HCT116 (cell line): ENCODE data around the gene PIEZO2. TPM values are rescaled to one million over a fixed set of nuclear protein-coding genes. Genes with fewer than 3 reads are reported as not detected.

Experiments
- ATAC-seq: fragments of 200-7000 bp; cut with Tn5 transposase; 2 replicates; pipeline ENCODE4 v1.9.1; 2020; ENCODE audit warnings: mild to moderate bottlenecking, moderate library complexity
- BruUV-seq: library from RNA; stranded (reverse); fragments of 400-500 nt; replicated peaks from 2 replicates; lab custom pipeline; 2021; lab: Mats Ljungman, UMichigan
- CTCF ChIA-PET: fragments of 300-600 bp; sonication (Branson Sonifier 250); formaldehyde crosslinking; loops from one replicate; lab custom pipeline; 2021; ENCODE audit warnings: antibody characterized with exemption; lab: Charles Lee
- POLR2A ChIA-PET: fragments of 300-600, 350-600 bp; sonication (Branson Sonifier 250); formaldehyde crosslinking; loops from one replicate; lab custom pipeline; 2021; ENCODE audit warnings: antibody characterized with exemption; lab: Charles Lee
- RAD21 ChIA-PET, 2 experiments: fragments of 300-600 bp; sonication (Branson Sonifier 250); formaldehyde crosslinking; loops; one replicate each; lab custom pipeline; 2023; ENCODE audit warnings: low total read pairs in 2 of 2; ENCODE audit not compliant: uncharacterized antibody in 2 of 2, unreplicated experiment in 2 of 2, low non-redundant PET in 1 of 2; lab: Charles Lee
- DNase-seq: peaks from one replicate; pipeline ENCODE4 v3.0.0-alpha.2; 2010; ENCODE audit warnings: low read depth, low spot score
- H2AFZ ChIP-seq: fragments of 200-600 bp; shearing (Covaris generic), sonication (generic); 2 replicates; pipeline ENCODE4 v1.6.1; 2017; ENCODE audit warnings: low read depth, mixed run types, mixed read lengths, antibody characterized with exemption, low read length; ENCODE audit not compliant: poor library complexity, severe bottlenecking
- H3K27ac ChIP-seq: 2 replicates; pipeline ENCODE4 v1.5.1; 2012; ENCODE audit warnings: low read depth, low read length
- H3K27me3 ChIP-seq: fragments of 200-600 bp; sonication (generic); 2 replicates; pipeline ENCODE4 v1.6.1; 2016; ENCODE audit warnings: mixed run types, low read length, mixed read lengths; ENCODE audit not compliant: insufficient read depth
- H3K36me3 ChIP-seq, 2 experiments: fragments of 200-500 bp in 1 of 2; fragments of 200-600 bp in 1 of 2; sonication (Bioruptor generic) in 1 of 2; sonication (generic) in 1 of 2; 2 replicates each; pipeline versions ENCODE4 v1.5.1 to v1.6.1; 2014 to 2016; ENCODE audit warnings: low read length in 2 of 2, inconsistent platforms in 1 of 2, mixed read lengths in 1 of 2, mixed run types in 1 of 2; ENCODE audit not compliant: insufficient read depth in 2 of 2, control insufficient read depth in 1 of 2
- H3K4me1 ChIP-seq, 2 experiments: fragments of 200-600 bp in 1 of 2; sonication (generic) in 1 of 2; 2 replicates each; pipeline versions ENCODE4 v1.5.1 to v1.6.1; 2012 to 2017; ENCODE audit warnings: low read length in 2 of 2, inconsistent platforms in 1 of 2, mild to moderate bottlenecking in 1 of 2, mixed read lengths in 1 of 2, mixed run types in 1 of 2, moderate library complexity in 1 of 2; ENCODE audit not compliant: insufficient read depth in 2 of 2, control insufficient read depth in 1 of 2
- H3K4me2 ChIP-seq: fragments of 200-600 bp; sonication (generic); 2 replicates; pipeline ENCODE4 v1.6.1; 2017; ENCODE audit warnings: mixed run types, low read length, mixed read lengths
- H3K4me3 ChIP-seq, 2 experiments: fragments of 200-600 bp in 1 of 2; sonication (generic) in 1 of 2; replicated peaks in 1 of 2; 2 replicates each; pipeline ENCODE4 v1.5.1; 2011 to 2016; ENCODE audit warnings: low read length in 2 of 2, control low read depth in 1 of 2, low read depth in 1 of 2, mild to moderate bottlenecking in 1 of 2, mixed read lengths in 1 of 2, mixed run types in 1 of 2
- H3K79me2 ChIP-seq: fragments of 200-600 bp; sonication (generic); 2 replicates; pipeline ENCODE4 v1.6.1; 2017; ENCODE audit warnings: mild to moderate bottlenecking, mixed run types, low read length, moderate library complexity, mixed read lengths; ENCODE audit not compliant: insufficient read depth
- H3K9ac ChIP-seq: fragments of 200-600 bp; sonication (generic); 2 replicates; pipeline ENCODE4 v1.6.1; 2016; ENCODE audit warnings: low read length, mixed read lengths
- H3K9me2 ChIP-seq: fragments of 200-600 bp; sonication (generic), shearing (Covaris generic); 2 replicates; pipeline ENCODE4 v1.6.1; 2017; ENCODE audit warnings: mixed run types, mild to moderate bottlenecking, moderate library complexity; ENCODE audit not compliant: insufficient read depth
- H3K9me3 ChIP-seq, 2 experiments: fragments of 200-500 bp in 1 of 2; fragments of 200-600 bp in 1 of 2; sonication (Bioruptor generic) in 1 of 2; sonication (generic) in 1 of 2; 2 replicates each; pipeline ENCODE4 v1.6.1; 2014 to 2017; ENCODE audit warnings: low read length in 2 of 2, mixed read lengths in 2 of 2, inconsistent platforms in 1 of 2, low read depth in 1 of 2, mild to moderate bottlenecking in 1 of 2, mixed run types in 1 of 2, moderate library complexity in 1 of 2; ENCODE audit not compliant: control insufficient read depth in 1 of 2, insufficient read depth in 1 of 2
- H4K20me1 ChIP-seq: fragments of 200-600 bp; sonication (generic), shearing (Covaris generic); 2 replicates; pipeline ENCODE4 v1.6.1; 2017; ENCODE audit warnings: mixed run types, mild to moderate bottlenecking, moderate library complexity; ENCODE audit not compliant: insufficient read depth
- EGR1 ChIP-seq: IDR thresholded peaks from 2 replicates; pipeline ENCODE4 v1.6.1; 2012; ENCODE audit warnings: low read depth
- EZH2 ChIP-seq: fragments of 200-600 bp; sonication (generic); IDR thresholded peaks from 2 replicates; pipeline ENCODE4 v1.6.1; 2017; ENCODE audit warnings: antibody characterized with exemption, mixed run types
- EZH2phosphoT487 ChIP-seq: fragments of 200-600 bp; IDR thresholded peaks from 2 replicates; pipeline ENCODE4 v1.6.1; 2018; ENCODE audit warnings: antibody characterized with exemption, borderline replicate concordance
- POLR2A ChIP-seq: IDR thresholded peaks from 2 replicates; pipeline ENCODE4 v1.7.0; 2011; ENCODE audit warnings: borderline replicate concordance; ENCODE audit not compliant: insufficient read depth, insufficient read length; ENCODE audit errors: extremely low read depth
- POLR2AphosphoS5 ChIP-seq: IDR thresholded peaks from 2 replicates; pipeline ENCODE4 v1.6.1; 2011; ENCODE audit warnings: mild to moderate bottlenecking, low read depth, low read length, moderate library complexity
- RAD21 ChIP-seq: IDR thresholded peaks from 2 replicates; pipeline ENCODE4 v1.6.1; 2012; ENCODE audit warnings: low read depth, mild to moderate bottlenecking
- SIN3A ChIP-seq: IDR thresholded peaks from 2 replicates; pipeline ENCODE4 v1.6.1; 2012; ENCODE audit warnings: low read depth
- SRF ChIP-seq: IDR thresholded peaks from 2 replicates; pipeline ENCODE4 v1.6.1; 2012; ENCODE audit warnings: low read depth
- YY1 ChIP-seq: IDR thresholded peaks from 2 replicates; pipeline ENCODE4 v1.6.1; 2011; ENCODE audit warnings: low read length, low read depth, moderate library complexity, mild to moderate bottlenecking; ENCODE audit not compliant: insufficient replicate concordance; ENCODE audit errors: extremely low read depth
- ZFX ChIP-seq: fragments of 450-650 bp; IDR thresholded peaks from 2 replicates; pipeline ENCODE4 v1.6.1; 2017
- ZNF274 ChIP-seq: fragments of 200-500 bp; sonication (Bioruptor generic); IDR thresholded peaks from 2 replicates; pipeline ENCODE4 v1.6.1; 2014; ENCODE audit warnings: mild to moderate bottlenecking, low read depth, low read length, inconsistent platforms
- intact Hi-C: fragments of 100-400 bp; cut with micrococcal nuclease; formaldehyde crosslinking; loops from 2 replicates; pipeline ENCODE4 v1.10.0; 2022
- total RNA-seq: library from RNA; stranded (reverse); gene quantifications from one replicate; pipeline ENCODE4 v1.2.1, GENCODE V29; 2021; ENCODE audit not compliant: unreplicated experiment
- TF ChIP-seq, protein P1 (sequence below): IDR thresholded peaks from 2 replicates; pipeline ENCODE4 v1.6.1; 2011; ENCODE audit warnings: mild to moderate bottlenecking, low read length, moderate library complexity; ENCODE audit not compliant: insufficient replicate concordance; ENCODE audit errors: extremely low read depth
- TF ChIP-seq, protein P2 (sequence below), 3 experiments: fragments of 200-600 bp in 1 of 3; sonication (generic) in 1 of 3; IDR thresholded peaks in 2 of 3; conservative IDR thresholded peaks in 1 of 3; 2 replicates each; pipeline ENCODE4 v1.5.1; 2012 to 2017; ENCODE audit warnings: low read depth in 2 of 3, low read length in 2 of 3, antibody characterized with exemption in 1 of 3, borderline replicate concordance in 1 of 3, control low read depth in 1 of 3, mild to moderate bottlenecking in 1 of 3, mixed read lengths in 1 of 3, mixed run types in 1 of 3, moderate library complexity in 1 of 3; ENCODE audit not compliant: insufficient read depth in 1 of 3

Gene PIEZO2
- total RNA-seq, 1 experiment from 2014 or later: 0.34 TPM

DNA sequence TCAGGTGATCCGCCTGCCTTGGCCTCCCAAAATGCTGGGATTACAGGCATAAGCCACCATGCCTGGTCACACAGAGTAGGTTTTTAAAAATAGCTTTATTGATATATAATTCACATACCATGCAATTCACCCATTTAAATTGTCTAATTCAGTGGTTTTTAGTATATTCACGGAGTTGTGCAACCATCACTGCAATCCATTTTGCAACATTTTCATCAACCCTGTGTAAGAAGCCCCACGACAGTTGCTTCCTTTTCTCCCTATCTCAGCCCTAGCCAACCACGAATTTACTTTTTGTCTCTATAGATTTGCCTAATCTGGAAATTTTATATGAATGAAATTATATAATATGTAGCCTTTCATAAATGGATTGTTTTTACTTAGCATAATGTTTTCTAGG lies 357.2 kb downstream of the PIEZO2 start:
- TF ChIP-seq EZH2phosphoT487: no peak
- TF ChIP-seq RAD21: no peak
- no peak for TF ChIP-seq ZNF274
- TF ChIP-seq, protein P1, sequence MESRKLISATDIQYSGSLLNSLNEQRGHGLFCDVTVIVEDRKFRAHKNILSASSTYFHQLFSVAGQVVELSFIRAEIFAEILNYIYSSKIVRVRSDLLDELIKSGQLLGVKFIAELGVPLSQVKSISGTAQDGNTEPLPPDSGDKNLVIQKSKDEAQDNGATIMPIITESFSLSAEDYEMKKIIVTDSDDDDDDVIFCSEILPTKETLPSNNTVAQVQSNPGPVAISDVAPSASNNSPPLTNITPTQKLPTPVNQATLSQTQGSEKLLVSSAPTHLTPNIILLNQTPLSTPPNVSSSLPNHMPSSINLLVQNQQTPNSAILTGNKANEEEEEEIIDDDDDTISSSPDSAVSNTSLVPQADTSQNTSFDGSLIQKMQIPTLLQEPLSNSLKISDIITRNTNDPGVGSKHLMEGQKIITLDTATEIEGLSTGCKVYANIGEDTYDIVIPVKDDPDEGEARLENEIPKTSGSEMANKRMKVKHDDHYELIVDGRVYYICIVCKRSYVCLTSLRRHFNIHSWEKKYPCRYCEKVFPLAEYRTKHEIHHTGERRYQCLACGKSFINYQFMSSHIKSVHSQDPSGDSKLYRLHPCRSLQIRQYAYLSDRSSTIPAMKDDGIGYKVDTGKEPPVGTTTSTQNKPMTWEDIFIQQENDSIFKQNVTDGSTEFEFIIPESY: no peak
- TF ChIP-seq SIN3A: no peak
- TF ChIP-seq YY1: no peak
- TF ChIP-seq EGR1: no peak
- no peak for TF ChIP-seq SRF
- no peak for TF ChIP-seq ZFX
- no peak for TF ChIP-seq POLR2A
- no peak for TF ChIP-seq POLR2AphosphoS5
- TF ChIP-seq EZH2: no peak
- TF ChIP-seq, protein P2, sequence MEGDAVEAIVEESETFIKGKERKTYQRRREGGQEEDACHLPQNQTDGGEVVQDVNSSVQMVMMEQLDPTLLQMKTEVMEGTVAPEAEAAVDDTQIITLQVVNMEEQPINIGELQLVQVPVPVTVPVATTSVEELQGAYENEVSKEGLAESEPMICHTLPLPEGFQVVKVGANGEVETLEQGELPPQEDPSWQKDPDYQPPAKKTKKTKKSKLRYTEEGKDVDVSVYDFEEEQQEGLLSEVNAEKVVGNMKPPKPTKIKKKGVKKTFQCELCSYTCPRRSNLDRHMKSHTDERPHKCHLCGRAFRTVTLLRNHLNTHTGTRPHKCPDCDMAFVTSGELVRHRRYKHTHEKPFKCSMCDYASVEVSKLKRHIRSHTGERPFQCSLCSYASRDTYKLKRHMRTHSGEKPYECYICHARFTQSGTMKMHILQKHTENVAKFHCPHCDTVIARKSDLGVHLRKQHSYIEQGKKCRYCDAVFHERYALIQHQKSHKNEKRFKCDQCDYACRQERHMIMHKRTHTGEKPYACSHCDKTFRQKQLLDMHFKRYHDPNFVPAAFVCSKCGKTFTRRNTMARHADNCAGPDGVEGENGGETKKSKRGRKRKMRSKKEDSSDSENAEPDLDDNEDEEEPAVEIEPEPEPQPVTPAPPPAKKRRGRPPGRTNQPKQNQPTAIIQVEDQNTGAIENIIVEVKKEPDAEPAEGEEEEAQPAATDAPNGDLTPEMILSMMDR (IDR thresholded peaks at IDR 0.05 in 2 of 3, conservative IDR thresholded peaks at IDR 0.05 in 1 of 3; ENCODE audit: borderline replicate concordance in 1 of 3, insufficient read depth in 1 of 3, low read depth in 2 of 3, low read length in 2 of 3): no peak
- TF ChIP-seq, all 23 proteins: peak for 0
- DNase-seq (no peak), ATAC-seq (no peak)
- Histone ChIP-seq H3K9me3 (no peaks in the 10 kb centered on the region), H2AFZ (no peak overlapping the region), H3K36me3 (no peaks in the 10 kb centered on the region), H3K9me2 (no peaks in the 10 kb centered on the region), H4K20me1 (no peaks in the 10 kb centered on the region), H3K4me3 (no peak overlapping the region), H3K4me1 (no peaks in the 10 kb centered on the region), H3K79me2 (no peaks in the 10 kb centered on the region), H3K4me2 (no peak overlapping the region), H3K27ac (no peak overlapping the region), H3K9ac (no peak overlapping the region), H3K27me3 (peaks cover 34% of the 10 kb centered on the region)
- ChIA-PET POLR2A (no interaction called here), CTCF (no interaction called here), RAD21 (no interaction called here)
- BruUV-seq: no TSS peak
- intact Hi-C loops: no loop called here
